Endothelial cell of umbilical vein (primary cell): ENCODE data around the gene TMEM203. TPM values are rescaled to one million over a fixed set of nuclear protein-coding genes. Genes with fewer than 3 reads are reported as not detected.

Experiments used
- BruUV-seq: library from RNA; stranded (reverse); fragments of 400-500 nt; replicated peaks from 2 replicates; lab custom pipeline; 2021; lab: Mats Ljungman, UMichigan
- CTCF ChIA-PET: fragments of 300-600, 350-600 bp; sonication (Branson Sonifier 250); formaldehyde crosslinking; loops from one replicate; lab custom pipeline; 2021; ENCODE audit warnings: antibody characterized with exemption, inconsistent platforms; lab: Charles Lee
- POLR2A ChIA-PET: fragments of 300-600, 350-600 bp; sonication (Branson Sonifier 250); formaldehyde crosslinking; loops from one replicate; lab custom pipeline; 2021; ENCODE audit warnings: antibody characterized with exemption, inconsistent platforms; lab: Charles Lee
- DNase-seq: peaks from one replicate; pipeline ENCODE4 v3.0.0-alpha.2; 2011; ENCODE audit warnings: low read depth, low spot score
- FAIRE-seq: peaks from 2 replicates; lab custom pipeline; 2011; peaks lifted over from hg19 to GRCh38; lab: Jason Lieb, UNC
- H2AFZ ChIP-seq: 2 replicates; pipeline ENCODE4 v1.6.0; 2012; ENCODE audit warnings: low read depth, low read length, control low read depth, inconsistent platforms
- H3K27ac ChIP-seq: 2 replicates; pipeline ENCODE4 v1.5.1; 2011; ENCODE audit warnings: low read depth, mild to moderate bottlenecking, control low read depth, low read length, moderate library complexity; ENCODE audit not compliant: insufficient read depth
- H3K27me3 ChIP-seq, 2 experiments: 2 replicates each; pipeline versions ENCODE4 v1.6.0 to v1.6.1; 2011; ENCODE audit warnings: low read length in 2 of 2, mixed read lengths in 1 of 2; ENCODE audit not compliant: control insufficient read depth in 2 of 2, insufficient read depth in 2 of 2
- H3K36me3 ChIP-seq, 2 experiments: 2 replicates in 1 of 2; 3 replicates in 1 of 2; pipeline ENCODE4 v1.5.1; 2011; ENCODE audit warnings: low read length in 2 of 2, mild to moderate bottlenecking in 1 of 2, moderate library complexity in 1 of 2; ENCODE audit not compliant: control insufficient read depth in 2 of 2, insufficient read depth in 2 of 2; ENCODE audit errors: extremely low read depth in 1 of 2
- H3K4me1 ChIP-seq: 3 replicates; pipeline ENCODE4 v1.5.1; 2011; ENCODE audit warnings: mild to moderate bottlenecking, low read length; ENCODE audit not compliant: control insufficient read depth, insufficient read depth; ENCODE audit errors: extremely low read depth
- H3K4me2 ChIP-seq: 2 replicates; pipeline ENCODE4 v1.6.1; 2011; ENCODE audit warnings: low read length, control low read depth, mixed read lengths; ENCODE audit not compliant: insufficient read depth
- H3K4me3 ChIP-seq, 3 experiments: fragments of 200-600 bp in 1 of 3; sonication (generic), shearing (Covaris generic) in 1 of 3; replicated peaks in 1 of 3; 2 replicates each; pipeline ENCODE4 v1.5.1; 2011 to 2016; ENCODE audit warnings: control low read depth in 3 of 3, low read length in 3 of 3, mild to moderate bottlenecking in 2 of 3, inconsistent platforms in 1 of 3, low read depth in 1 of 3, moderate library complexity in 1 of 3; ENCODE audit not compliant: insufficient read depth in 1 of 3
- H3K79me2 ChIP-seq: 2 replicates; pipeline ENCODE4 v1.6.0; 2012; ENCODE audit warnings: low read length, inconsistent platforms; ENCODE audit not compliant: control insufficient read depth, insufficient read depth
- H3K9ac ChIP-seq: replicated peaks from 2 replicates; pipeline ENCODE3; 2011; ENCODE audit warnings: low read length, control low read depth; ENCODE audit not compliant: insufficient read depth; ENCODE audit errors: extremely low read depth
- H3K9me1 ChIP-seq: replicated peaks from 3 replicates; pipeline ENCODE4 v1.6.0; 2011; ENCODE audit warnings: mild to moderate bottlenecking, low read length; ENCODE audit not compliant: control insufficient read depth, insufficient read depth; ENCODE audit errors: extremely low read depth
- H3K9me3 ChIP-seq: replicated peaks from 2 replicates; pipeline ENCODE4 v1.5.1; 2012; ENCODE audit warnings: low read length, inconsistent platforms; ENCODE audit not compliant: control insufficient read depth, insufficient read depth
- H4K20me1 ChIP-seq: replicated peaks from 2 replicates; pipeline ENCODE3; 2011; ENCODE audit warnings: mild to moderate bottlenecking, low read length; ENCODE audit not compliant: control insufficient read depth, insufficient read depth; ENCODE audit errors: extremely low read depth
- CTCF ChIP-seq, 2 donors: IDR thresholded peaks; 1 replicate in 1 of 2; 2 replicates in 1 of 2; pipeline ENCODE4 v1.5.1; 2011; ENCODE audit warnings: low read length in 2 of 2, mild to moderate bottlenecking in 2 of 2, moderate library complexity in 2 of 2, control low read depth in 1 of 2, inconsistent platforms in 1 of 2, low read depth in 1 of 2; ENCODE audit not compliant: insufficient read depth in 1 of 2; ENCODE audit errors: extremely low read depth in 1 of 2
- EZH2 ChIP-seq: IDR thresholded peaks from 2 replicates; pipeline ENCODE4 v1.6.1; 2012; ENCODE audit warnings: borderline replicate concordance, low read depth, mild to moderate bottlenecking, moderate library complexity, low read length, inconsistent platforms; ENCODE audit not compliant: severe bottlenecking
- FOS ChIP-seq: IDR thresholded peaks from 2 replicates; pipeline ENCODE4 v1.6.1; 2011; ENCODE audit warnings: mild to moderate bottlenecking, low read length, moderate library complexity, borderline replicate concordance; ENCODE audit not compliant: insufficient read depth
- GATA2 ChIP-seq: IDR thresholded peaks from 2 replicates; pipeline ENCODE4 v1.7.0; 2011; ENCODE audit warnings: low read depth, mild to moderate bottlenecking, moderate library complexity, mixed read lengths, low read length; ENCODE audit not compliant: insufficient read length, insufficient read depth
- JUN ChIP-seq: IDR thresholded peaks from 2 replicates; pipeline ENCODE4 v1.6.1; 2011; ENCODE audit warnings: borderline replicate concordance, low read depth; ENCODE audit not compliant: insufficient read length, insufficient read depth
- MAX ChIP-seq: IDR thresholded peaks from 2 replicates; pipeline ENCODE4 v1.6.1; 2011; ENCODE audit not compliant: insufficient read depth, insufficient read length
- MYC ChIP-seq: IDR thresholded peaks from one replicate; pipeline ENCODE4 v1.6.1; 2011; ENCODE audit warnings: mild to moderate bottlenecking, low read depth, low read length
- POLR2A ChIP-seq: IDR thresholded peaks from 2 replicates; pipeline ENCODE4 v1.6.1; 2012; ENCODE audit warnings: low read depth, mild to moderate bottlenecking, control low read depth, low read length
- POLR2AphosphoS5 ChIP-seq: IDR thresholded peaks from 2 replicates; pipeline ENCODE4 v1.6.1; 2012; ENCODE audit warnings: low read depth, mild to moderate bottlenecking, control low read depth, low read length, moderate library complexity; ENCODE audit not compliant: insufficient read depth
- dilution Hi-C: fragments of 300-500 bp; cut with MboI; formaldehyde crosslinking; loops from one replicate; pipeline ENCODE4 v1.15.0; 2019; ENCODE audit warnings: low sequenced_read_pairs; ENCODE audit not compliant: extremely low pct_ligation_motif_present
- intact Hi-C: fragments of 100-400 bp; cut with micrococcal nuclease; formaldehyde crosslinking; loops from one replicate; pipeline ENCODE4 v1.10.0; 2022
- polyA plus RNA-seq, 4 experiments: library from polyadenylated mRNA; depleted of rRNA in 3 of 4; stranded (reverse) in 3 of 4; unstranded in 1 of 4; fragments of >200 nt; gene quantifications; 2 replicates each; pipeline versions ENCODE4 v1.2.1 to v1.2.3, GENCODE V29; 2011 to 2012; ENCODE audit warnings: missing spikeins in 1 of 4
- total RNA-seq: library from RNA; stranded (reverse); gene quantifications from 2 replicates; pipeline ENCODE4 v1.2.3, GENCODE V29; 2021

The TMEM203 gene
- total and polyA plus RNA-seq, 2 donors (not counting 3 experiments of a cell fraction or from before 2014, with no cell fraction given): 29.6 to 39.8 TPM

GRCh38 chr9:137230705-137231371 is 25.4 kb upstream of the TMEM203 start, which contains the start of gene SLC34A3:
SLC34A3 (plus strand) TSS chr9:137230901; CDS start chr9:137231703, 802 bp downstream.
- DNase-seq: no peak
- Histone ChIP-seq H3K9ac (no peak within 1 kb of the TSS), H3K4me3 (no peak within 1 kb of the TSS), H4K20me1 (no peaks in the 10 kb centered on the region), H3K79me2 (no peaks in the 10 kb centered on the region), H3K36me3 (no peaks in the 10 kb centered on the region), H3K27me3 (no peaks in the 10 kb centered on the region), H3K27ac (no peak within 1 kb of the TSS), H2AFZ (no peak within 1 kb of the TSS), H3K4me2 (no peak within 1 kb of the TSS), H3K9me3 (no peaks in the 10 kb centered on the region), H3K9me1 (no peaks in the 10 kb centered on the region), H3K4me1 (no peaks in the 10 kb centered on the region)
- ChIA-PET CTCF (no interaction called here), POLR2A (interaction anchor here (2.6 kb wide), 1 partner anchor 10 kb away, joined by 6 read pairs; the partner anchor contains the start of gene TUBB4B)
- no peak for TF ChIP-seq GATA2
- no peak for TF ChIP-seq EZH2
- no peak for TF ChIP-seq FOS
- no peak for TF ChIP-seq CTCF (IDR thresholded peaks at IDR 0.05; ENCODE audit: extremely low read depth in 1 of 2, insufficient read depth in 1 of 2, low read depth in 1 of 2, low read length in 2 of 2)
- no peak for TF ChIP-seq MYC
- no peak for TF ChIP-seq POLR2AphosphoS5
- TF ChIP-seq JUN: no peak
- no peak for TF ChIP-seq MAX
- TF ChIP-seq POLR2A: no peak
- no TSS peak for BruUV-seq
- no peak for FAIRE-seq
- intact Hi-C loops (no loop called here), dilution Hi-C loops (no loop called here)
